ENCODE data around the gene PROX1. TPM values are rescaled to one million over a fixed set of nuclear protein-coding genes. Genes with fewer than 3 reads are reported as not detected.
"Not testable (repeated sequence)": the region's sequence is repeated elsewhere in the genome, so short reads cannot be mapped to it uniquely, and the experiment has no call there.

PROX1 gene
- total and polyA plus RNA-seq, 2 donors (not counting 1 experiment from before 2014, with no cell fraction given): 0.24 to 3.8 TPM

DNA sequence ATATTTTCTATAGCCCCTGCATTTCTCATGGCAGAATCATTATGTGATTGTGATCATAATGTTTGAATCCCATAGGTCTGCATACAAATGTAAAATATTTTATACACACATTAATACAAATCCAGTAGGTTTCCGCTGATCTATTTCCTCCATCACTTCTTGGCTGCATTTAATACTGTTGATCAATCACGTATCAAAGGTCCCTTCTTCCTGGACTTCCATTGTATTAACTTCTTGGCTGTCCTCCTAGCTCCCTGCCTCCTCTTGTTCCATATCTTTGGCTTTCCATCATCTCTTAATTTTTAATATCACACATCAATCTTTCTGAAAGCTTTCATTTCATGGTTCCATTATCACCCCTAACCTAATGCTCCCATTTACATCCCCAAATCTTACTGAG, 97.6 kb downstream of the PROX1 start:
- Histone ChIP-seq H4K20me1 (ENCODE audit: control insufficient read depth, insufficient read depth, low read length, poor library complexity, severe bottlenecking) (no peaks in the 10 kb centered on the region), H3K4me2 (replicated peaks; ENCODE audit: low read depth, low read length, poor library complexity, severe bottlenecking) (no peak overlapping the region), H2AFZ (ENCODE audit: insufficient read depth, low read depth, low read length, poor library complexity, severe bottlenecking) (no peak overlapping the region), H3K27me3 (replicated peaks in 1 of 4; ENCODE audit: control extremely low read depth in 1 of 4, control insufficient read depth in 3 of 4, insufficient read depth in 4 of 4, low read length in 3 of 4) (no peaks in the 10 kb centered on the region), H3K9me3 (ENCODE audit: control extremely low read depth in 1 of 3, control insufficient read depth in 2 of 3, insufficient read depth in 1 of 3, low read length in 2 of 3) (peaks cover 0 to 5% (median 0%) of the 10 kb centered on the region in 3 donors), H3K79me2 (ENCODE audit: control insufficient read depth, insufficient read depth, low read length) (no peaks in the 10 kb centered on the region), H3K4me1 (ENCODE audit: control insufficient read depth in 2 of 2, insufficient read depth in 2 of 2, low read length in 2 of 2) (no peaks in the 10 kb centered on the region), H3K36me3 (replicated peaks in 1 of 2; ENCODE audit: control extremely low read depth in 1 of 2, control insufficient read depth in 1 of 2, extremely low read depth in 1 of 2, insufficient read depth in 2 of 2, low read length in 1 of 2) (no peaks in the 10 kb centered on the region), H3K4me3 (ENCODE audit: control extremely low read depth in 1 of 5, extremely low read depth in 1 of 5, insufficient read depth in 1 of 5, low read depth in 2 of 5, low read length in 4 of 5) (no peak overlapping the region), H3K9ac (ENCODE audit: low read length) (no peak overlapping the region), H3K27ac (ENCODE audit: low read length in 2 of 2) (no peak overlapping the region)
- no peak overlapping the region for H3K27ac Mint-ChIP-seq
- POLR2A ChIA-PET: no interaction called here
- DNase-seq (no peak), ATAC-seq (ENCODE audit: low read depth) (no peak)
- no peaks in the 10 kb centered on the region for H3K27me3 Mint-ChIP-seq
- 92% methylated on average over 2 of the region's 2 CpGs for WGBS (ENCODE audit: insufficient coverage)
- H3K9me3 Mint-ChIP-seq (ENCODE audit: insufficient read depth): peaks cover 8% of the 10 kb centered on the region
- CTCF ChIA-PET: no interaction called here
- H3K4me3 Mint-ChIP-seq: no peak overlapping the region
- intact Hi-C loops (cut with micrococcal nuclease): no loop called here
- no peaks in the 10 kb centered on the region for H3K4me1 Mint-ChIP-seq
- TF ChIP-seq, protein P1, sequence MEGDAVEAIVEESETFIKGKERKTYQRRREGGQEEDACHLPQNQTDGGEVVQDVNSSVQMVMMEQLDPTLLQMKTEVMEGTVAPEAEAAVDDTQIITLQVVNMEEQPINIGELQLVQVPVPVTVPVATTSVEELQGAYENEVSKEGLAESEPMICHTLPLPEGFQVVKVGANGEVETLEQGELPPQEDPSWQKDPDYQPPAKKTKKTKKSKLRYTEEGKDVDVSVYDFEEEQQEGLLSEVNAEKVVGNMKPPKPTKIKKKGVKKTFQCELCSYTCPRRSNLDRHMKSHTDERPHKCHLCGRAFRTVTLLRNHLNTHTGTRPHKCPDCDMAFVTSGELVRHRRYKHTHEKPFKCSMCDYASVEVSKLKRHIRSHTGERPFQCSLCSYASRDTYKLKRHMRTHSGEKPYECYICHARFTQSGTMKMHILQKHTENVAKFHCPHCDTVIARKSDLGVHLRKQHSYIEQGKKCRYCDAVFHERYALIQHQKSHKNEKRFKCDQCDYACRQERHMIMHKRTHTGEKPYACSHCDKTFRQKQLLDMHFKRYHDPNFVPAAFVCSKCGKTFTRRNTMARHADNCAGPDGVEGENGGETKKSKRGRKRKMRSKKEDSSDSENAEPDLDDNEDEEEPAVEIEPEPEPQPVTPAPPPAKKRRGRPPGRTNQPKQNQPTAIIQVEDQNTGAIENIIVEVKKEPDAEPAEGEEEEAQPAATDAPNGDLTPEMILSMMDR (IDR thresholded peaks at IDR 0.05): no peak
- TF ChIP-seq EZH2 (IDR thresholded peaks at IDR 0.05; ENCODE audit: borderline replicate concordance, insufficient read depth, low read depth, low read length, poor library complexity, severe bottlenecking): no peak

DNA sequence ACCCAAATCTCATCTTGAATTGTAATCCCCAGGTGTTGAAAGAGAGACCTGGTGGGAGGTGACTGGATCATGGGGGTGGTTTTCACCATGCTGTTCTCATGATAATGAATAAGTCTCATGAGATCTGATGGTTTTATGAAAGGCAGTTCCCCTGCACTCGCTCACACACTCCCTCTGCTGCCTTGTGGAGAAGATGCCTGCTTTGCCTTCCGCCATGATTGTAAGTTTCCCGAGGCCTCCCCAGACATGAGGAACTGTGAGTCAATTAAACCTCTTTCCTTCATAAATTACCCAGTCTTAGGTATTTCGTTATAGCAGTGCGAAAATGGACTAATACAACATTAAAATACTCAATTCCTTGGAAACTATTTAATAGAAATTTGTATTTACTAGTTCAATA, 99.2 kb downstream of the PROX1 start:
- Histone ChIP-seq H2AFZ (ENCODE audit: insufficient read depth, low read depth, low read length, poor library complexity, severe bottlenecking) (no peak overlapping the region), H3K4me1 (ENCODE audit: control insufficient read depth in 2 of 2, insufficient read depth in 2 of 2, low read length in 2 of 2) (no peaks in the 10 kb centered on the region), H3K4me3 (ENCODE audit: control extremely low read depth in 1 of 5, extremely low read depth in 1 of 5, insufficient read depth in 1 of 5, low read depth in 2 of 5, low read length in 4 of 5) (no peak overlapping the region), H3K27me3 (replicated peaks in 1 of 4; ENCODE audit: control extremely low read depth in 1 of 4, control insufficient read depth in 3 of 4, insufficient read depth in 4 of 4, low read length in 3 of 4) (no peaks in the 10 kb centered on the region), H3K9me3 (ENCODE audit: control extremely low read depth in 1 of 3, control insufficient read depth in 2 of 3, insufficient read depth in 1 of 3, low read length in 2 of 3) (peaks cover 0 to 5% (median 0%) of the 10 kb centered on the region in 3 donors), H4K20me1 (ENCODE audit: control insufficient read depth, insufficient read depth, low read length, poor library complexity, severe bottlenecking) (no peaks in the 10 kb centered on the region), H3K79me2 (ENCODE audit: control insufficient read depth, insufficient read depth, low read length) (no peaks in the 10 kb centered on the region), H3K9ac (ENCODE audit: low read length) (no peak overlapping the region), H3K27ac (ENCODE audit: low read length in 2 of 2) (no peak overlapping the region), H3K4me2 (replicated peaks; ENCODE audit: low read depth, low read length, poor library complexity, severe bottlenecking) (no peak overlapping the region), H3K36me3 (replicated peaks in 1 of 2; ENCODE audit: control extremely low read depth in 1 of 2, control insufficient read depth in 1 of 2, extremely low read depth in 1 of 2, insufficient read depth in 2 of 2, low read length in 1 of 2) (no peaks in the 10 kb centered on the region)
- no peak overlapping the region for H3K4me3 Mint-ChIP-seq
- H3K27me3 Mint-ChIP-seq: peaks cover 8% of the 10 kb centered on the region
- no peak overlapping the region for H3K27ac Mint-ChIP-seq
- TF ChIP-seq, protein P1 (IDR thresholded peaks at IDR 0.05): no peak
- TF ChIP-seq EZH2 (IDR thresholded peaks at IDR 0.05; ENCODE audit: borderline replicate concordance, insufficient read depth, low read depth, low read length, poor library complexity, severe bottlenecking): no peak
- WGBS (ENCODE audit: insufficient coverage): 94% methylated on average over 3 of the region's 5 CpGs
- ATAC-seq (ENCODE audit: low read depth) (no peak), DNase-seq (no peak)
- peaks cover 8% of the 10 kb centered on the region for H3K9me3 Mint-ChIP-seq (ENCODE audit: insufficient read depth)
- H3K4me1 Mint-ChIP-seq: no peaks in the 10 kb centered on the region
- intact Hi-C loops (cut with micrococcal nuclease): no loop called here
- ChIA-PET CTCF (no interaction called here), POLR2A (no interaction called here)

DNA sequence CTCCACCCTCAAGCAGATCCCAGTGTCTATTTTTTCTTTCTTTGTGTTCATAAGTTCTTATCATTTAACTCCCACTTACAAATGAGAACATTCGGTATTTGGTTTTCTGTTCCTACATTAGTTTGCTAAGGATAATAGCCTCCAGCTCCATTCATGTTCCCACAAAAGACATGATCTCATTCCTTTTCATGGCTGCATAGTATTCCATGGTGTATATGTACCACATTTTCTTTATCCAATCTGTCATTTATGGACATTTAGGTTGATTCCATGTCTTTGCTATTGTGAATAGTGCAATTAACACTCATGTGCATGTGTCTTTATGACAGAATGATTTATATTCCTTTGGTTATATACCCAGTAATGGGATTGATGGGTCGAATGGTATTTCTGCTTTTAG, 101.2 kb downstream of the PROX1 start:
- H3K4me1 ChIP-seq (ENCODE audit: control insufficient read depth in 2 of 2, insufficient read depth in 2 of 2, low read length in 2 of 2); H3K9me3 Mint-ChIP-seq (ENCODE audit: insufficient read depth); H3K27ac Mint-ChIP-seq; ATAC-seq (ENCODE audit: low read depth); H3K4me1 Mint-ChIP-seq; H2AFZ ChIP-seq (ENCODE audit: insufficient read depth, low read depth, low read length, poor library complexity, severe bottlenecking); H3K27me3 ChIP-seq (replicated peaks in 1 of 4; ENCODE audit: control extremely low read depth in 1 of 4, control insufficient read depth in 3 of 4, insufficient read depth in 4 of 4, low read length in 3 of 4); H3K9me3 ChIP-seq (ENCODE audit: control extremely low read depth in 1 of 3, control insufficient read depth in 2 of 3, insufficient read depth in 1 of 3, low read length in 2 of 3); H3K9ac ChIP-seq (ENCODE audit: low read length); H3K4me3 ChIP-seq (ENCODE audit: control extremely low read depth in 1 of 5, extremely low read depth in 1 of 5, insufficient read depth in 1 of 5, low read depth in 2 of 5, low read length in 4 of 5); POLR2A ChIA-PET; H3K27ac ChIP-seq (ENCODE audit: low read length in 2 of 2); H3K4me2 ChIP-seq (replicated peaks; ENCODE audit: low read depth, low read length, poor library complexity, severe bottlenecking); DNase-seq; CTCF ChIA-PET; H3K79me2 ChIP-seq (ENCODE audit: control insufficient read depth, insufficient read depth, low read length); intact Hi-C loops (cut with micrococcal nuclease); H4K20me1 ChIP-seq (ENCODE audit: control insufficient read depth, insufficient read depth, low read length, poor library complexity, severe bottlenecking); H3K4me3 Mint-ChIP-seq; H3K36me3 ChIP-seq (replicated peaks in 1 of 2; ENCODE audit: control extremely low read depth in 1 of 2, control insufficient read depth in 1 of 2, extremely low read depth in 1 of 2, insufficient read depth in 2 of 2, low read length in 1 of 2): not testable (repeated sequence)
- H3K27me3 Mint-ChIP-seq: peaks cover 15% of the 10 kb centered on the region
- no CpG with 5 or more reads among the region's 2 CpGs for WGBS (ENCODE audit: insufficient coverage)

All from B cell (primary cell).